HL-60 (cell line): ENCODE results near the gene TTLL8.

ENCODE experiments used
- POLR2AphosphoS5 ChIP-seq: IDR thresholded peaks from 2 replicates; pipeline ENCODE4 v1.6.1; 2012; ENCODE audit warnings: low read depth
- TF ChIP-seq, protein P1 (sequence below): IDR thresholded peaks from one replicate; pipeline ENCODE4 v1.5.1; 2011; ENCODE audit warnings: low read length, control low read depth, inconsistent platforms; ENCODE audit not compliant: insufficient read depth
- TF ChIP-seq, protein P2 (sequence below): IDR thresholded peaks from 2 replicates; pipeline ENCODE4 v1.6.1; 2012; ENCODE audit warnings: low read depth; ENCODE audit not compliant: insufficient replicate concordance

DNA sequence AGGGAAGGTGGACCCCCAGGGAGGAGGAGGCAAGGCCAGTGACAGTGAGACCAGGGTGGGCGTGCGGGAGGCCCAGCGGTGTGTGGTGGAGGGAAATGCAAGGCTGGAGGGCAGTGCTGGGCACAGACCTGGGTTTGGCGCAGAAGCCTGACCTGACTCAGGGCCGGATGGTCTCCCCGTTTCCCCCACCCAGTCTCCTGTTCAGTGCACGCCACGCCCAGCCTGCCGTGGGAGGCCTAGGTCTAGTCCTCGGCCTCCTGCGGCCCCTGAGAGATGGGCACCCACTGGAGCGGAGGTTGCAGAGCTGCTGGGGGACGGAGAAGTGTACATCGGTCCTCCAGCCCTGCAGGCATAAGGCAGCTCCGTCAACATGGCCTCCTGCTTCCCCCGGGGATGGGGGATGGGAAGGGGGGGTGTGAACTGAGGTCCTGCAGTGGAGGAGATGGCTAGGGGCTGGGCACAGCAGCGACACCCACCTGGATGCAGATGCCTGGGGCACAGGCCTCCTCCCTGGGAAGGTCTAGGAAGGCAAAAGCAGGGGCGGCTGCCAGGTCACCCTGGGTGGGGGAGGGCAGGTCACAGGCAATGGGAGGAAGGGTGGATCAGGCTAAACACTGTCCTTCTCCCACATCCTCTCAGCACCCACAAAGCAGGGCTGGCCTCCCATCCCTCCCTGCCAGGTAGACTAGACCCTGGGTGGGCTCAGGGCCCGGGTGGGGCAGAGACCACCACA lies 61.4 kb downstream of the TTLL8 start:
- TF ChIP-seq, protein P1, sequence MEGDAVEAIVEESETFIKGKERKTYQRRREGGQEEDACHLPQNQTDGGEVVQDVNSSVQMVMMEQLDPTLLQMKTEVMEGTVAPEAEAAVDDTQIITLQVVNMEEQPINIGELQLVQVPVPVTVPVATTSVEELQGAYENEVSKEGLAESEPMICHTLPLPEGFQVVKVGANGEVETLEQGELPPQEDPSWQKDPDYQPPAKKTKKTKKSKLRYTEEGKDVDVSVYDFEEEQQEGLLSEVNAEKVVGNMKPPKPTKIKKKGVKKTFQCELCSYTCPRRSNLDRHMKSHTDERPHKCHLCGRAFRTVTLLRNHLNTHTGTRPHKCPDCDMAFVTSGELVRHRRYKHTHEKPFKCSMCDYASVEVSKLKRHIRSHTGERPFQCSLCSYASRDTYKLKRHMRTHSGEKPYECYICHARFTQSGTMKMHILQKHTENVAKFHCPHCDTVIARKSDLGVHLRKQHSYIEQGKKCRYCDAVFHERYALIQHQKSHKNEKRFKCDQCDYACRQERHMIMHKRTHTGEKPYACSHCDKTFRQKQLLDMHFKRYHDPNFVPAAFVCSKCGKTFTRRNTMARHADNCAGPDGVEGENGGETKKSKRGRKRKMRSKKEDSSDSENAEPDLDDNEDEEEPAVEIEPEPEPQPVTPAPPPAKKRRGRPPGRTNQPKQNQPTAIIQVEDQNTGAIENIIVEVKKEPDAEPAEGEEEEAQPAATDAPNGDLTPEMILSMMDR: no peak
- TF ChIP-seq POLR2AphosphoS5: no peak
- TF ChIP-seq, protein P2, sequence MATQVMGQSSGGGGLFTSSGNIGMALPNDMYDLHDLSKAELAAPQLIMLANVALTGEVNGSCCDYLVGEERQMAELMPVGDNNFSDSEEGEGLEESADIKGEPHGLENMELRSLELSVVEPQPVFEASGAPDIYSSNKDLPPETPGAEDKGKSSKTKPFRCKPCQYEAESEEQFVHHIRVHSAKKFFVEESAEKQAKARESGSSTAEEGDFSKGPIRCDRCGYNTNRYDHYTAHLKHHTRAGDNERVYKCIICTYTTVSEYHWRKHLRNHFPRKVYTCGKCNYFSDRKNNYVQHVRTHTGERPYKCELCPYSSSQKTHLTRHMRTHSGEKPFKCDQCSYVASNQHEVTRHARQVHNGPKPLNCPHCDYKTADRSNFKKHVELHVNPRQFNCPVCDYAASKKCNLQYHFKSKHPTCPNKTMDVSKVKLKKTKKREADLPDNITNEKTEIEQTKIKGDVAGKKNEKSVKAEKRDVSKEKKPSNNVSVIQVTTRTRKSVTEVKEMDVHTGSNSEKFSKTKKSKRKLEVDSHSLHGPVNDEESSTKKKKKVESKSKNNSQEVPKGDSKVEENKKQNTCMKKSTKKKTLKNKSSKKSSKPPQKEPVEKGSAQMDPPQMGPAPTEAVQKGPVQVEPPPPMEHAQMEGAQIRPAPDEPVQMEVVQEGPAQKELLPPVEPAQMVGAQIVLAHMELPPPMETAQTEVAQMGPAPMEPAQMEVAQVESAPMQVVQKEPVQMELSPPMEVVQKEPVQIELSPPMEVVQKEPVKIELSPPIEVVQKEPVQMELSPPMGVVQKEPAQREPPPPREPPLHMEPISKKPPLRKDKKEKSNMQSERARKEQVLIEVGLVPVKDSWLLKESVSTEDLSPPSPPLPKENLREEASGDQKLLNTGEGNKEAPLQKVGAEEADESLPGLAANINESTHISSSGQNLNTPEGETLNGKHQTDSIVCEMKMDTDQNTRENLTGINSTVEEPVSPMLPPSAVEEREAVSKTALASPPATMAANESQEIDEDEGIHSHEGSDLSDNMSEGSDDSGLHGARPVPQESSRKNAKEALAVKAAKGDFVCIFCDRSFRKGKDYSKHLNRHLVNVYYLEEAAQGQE: no peak
